ENCODE results near the gene MAST2.
"Not testable (repeated sequence)": the region's sequence is repeated elsewhere in the genome, so short reads cannot be mapped to it uniquely, and the experiment has no call there.

The MAST2 gene

GRCh38 chr1:45942411-45942810 lies 139.0 kb downstream of the MAST2 start:
- no peaks in the 10 kb centered on the region for H3K36me3 ChIP-seq
- H3K27ac ChIP-seq: no peak overlapping the region
- intact Hi-C loops (cut with DNase I; ENCODE audit: low total_unique reads): no loop called here
- peaks cover 0 to 21% (median 8%) of the 10 kb centered on the region in 4 donors for H3K4me1 ChIP-seq
- no peak for TF ChIP-seq CTCF (IDR thresholded peaks at IDR 0.05)
- no peaks in the 10 kb centered on the region for H3K27me3 ChIP-seq
- no peak overlapping the region for H3K4me3 ChIP-seq
- H3K9me3 ChIP-seq: no peaks in the 10 kb centered on the region
- no peak for DNase-seq

GRCh38 chr1:45943185-45943584 lies 139.8 kb downstream of the MAST2 start:
- H3K27ac ChIP-seq: no peak overlapping the region
- no peaks in the 10 kb centered on the region for H3K9me3 ChIP-seq
- intact Hi-C loops (cut with DNase I; ENCODE audit: low total_unique reads): no loop called here
- H3K27me3 ChIP-seq: no peaks in the 10 kb centered on the region
- no peak for DNase-seq
- no peak for TF ChIP-seq CTCF (IDR thresholded peaks at IDR 0.05)
- H3K4me1 ChIP-seq: peaks cover 0 to 21% (median 8%) of the 10 kb centered on the region in 4 donors
- no peak overlapping the region for H3K4me3 ChIP-seq
- H3K36me3 ChIP-seq: no peaks in the 10 kb centered on the region

GRCh38 chr1:45945426-45945825 lies 142.0 kb downstream of the MAST2 start:
- intact Hi-C loops (cut with DNase I; ENCODE audit: low total_unique reads): no loop called here
- Histone ChIP-seq H3K4me1 (peaks cover 0 to 21% (median 8%) of the 10 kb centered on the region in 4 donors), H3K27me3 (no peaks in the 10 kb centered on the region), H3K36me3 (no peaks in the 10 kb centered on the region), H3K4me3 (no peak overlapping the region), H3K9me3 (no peaks in the 10 kb centered on the region), H3K27ac (no peak overlapping the region)
- no peak for DNase-seq
- TF ChIP-seq CTCF (IDR thresholded peaks at IDR 0.05): no peak

GRCh38 chr1:45949462-45949861 lies 146.1 kb downstream of the MAST2 start:
- H3K36me3 ChIP-seq; intact Hi-C loops (cut with DNase I; ENCODE audit: low total_unique reads); H3K27ac ChIP-seq; H3K27me3 ChIP-seq; H3K9me3 ChIP-seq; H3K4me3 ChIP-seq; DNase-seq: not testable (repeated sequence)
- peaks cover 0 to 34% (median 14%) of the 10 kb centered on the region in 4 donors for H3K4me1 ChIP-seq

- Histone ChIP-seq H3K27ac (no peak overlapping the region), H3K4me1 (peaks cover 0 to 20% (median 6%) of the 10 kb centered on the region in 4 donors), H3K36me3 (no peaks in the 10 kb centered on the region), H3K27me3 (no peaks in the 10 kb centered on the region), H3K4me3 (no peak overlapping the region), H3K9me3 (no peaks in the 10 kb centered on the region)
- intact Hi-C loops (cut with DNase I; ENCODE audit: low total_unique reads): no loop called here
- no peak for TF ChIP-seq CTCF (IDR thresholded peaks at IDR 0.05)
- DNase-seq: no peak
Measured at GRCh38 chr1:45952072-45952471, 148.7 kb downstream of the MAST2 start.

- peak in 1 of 2 donors; percentile 24 for DNase-seq
- TF ChIP-seq CTCF (IDR thresholded peaks at IDR 0.05): no peak
- H3K36me3 ChIP-seq: no peaks in the 10 kb centered on the region
- H3K4me1 ChIP-seq: peaks cover 0 to 20% (median 6%) of the 10 kb centered on the region in 4 donors
- no peaks in the 10 kb centered on the region for H3K27me3 ChIP-seq
- no peaks in the 10 kb centered on the region for H3K9me3 ChIP-seq
- intact Hi-C loops (cut with DNase I; ENCODE audit: low total_unique reads): no loop called here
- peak overlapping the region; percentile 31 to 65 for H3K27ac ChIP-seq
- no peak overlapping the region for H3K4me3 ChIP-seq
Measured at GRCh38 chr1:45953934-45954847, 150.8 kb downstream of the MAST2 start.

Data from tibial artery (tissue), 4 donors.